ENCODE data around the gene CGB3.
"Not testable (repeated sequence)": the region's sequence is repeated elsewhere in the genome, so short reads cannot be mapped to it uniquely, and the experiment has no call there.

GRCh38 chr19:49056902-49057596 is 32.9 kb upstream of the CGB3 start:
- not testable (repeated sequence) for TF ChIP-seq PAX5 (IDR thresholded peaks at IDR 0.05; ENCODE audit: borderline replicate concordance, low read depth, low read length); FOXK2 (IDR thresholded peaks at IDR 0.05); SMAD1 (IDR thresholded peaks at IDR 0.05; ENCODE audit: low read depth, partially characterized antibody); POLR2A (IDR thresholded peaks at IDR 0.05; ENCODE audit: low read depth, low read length)
- TF ChIP-seq, protein P1, sequence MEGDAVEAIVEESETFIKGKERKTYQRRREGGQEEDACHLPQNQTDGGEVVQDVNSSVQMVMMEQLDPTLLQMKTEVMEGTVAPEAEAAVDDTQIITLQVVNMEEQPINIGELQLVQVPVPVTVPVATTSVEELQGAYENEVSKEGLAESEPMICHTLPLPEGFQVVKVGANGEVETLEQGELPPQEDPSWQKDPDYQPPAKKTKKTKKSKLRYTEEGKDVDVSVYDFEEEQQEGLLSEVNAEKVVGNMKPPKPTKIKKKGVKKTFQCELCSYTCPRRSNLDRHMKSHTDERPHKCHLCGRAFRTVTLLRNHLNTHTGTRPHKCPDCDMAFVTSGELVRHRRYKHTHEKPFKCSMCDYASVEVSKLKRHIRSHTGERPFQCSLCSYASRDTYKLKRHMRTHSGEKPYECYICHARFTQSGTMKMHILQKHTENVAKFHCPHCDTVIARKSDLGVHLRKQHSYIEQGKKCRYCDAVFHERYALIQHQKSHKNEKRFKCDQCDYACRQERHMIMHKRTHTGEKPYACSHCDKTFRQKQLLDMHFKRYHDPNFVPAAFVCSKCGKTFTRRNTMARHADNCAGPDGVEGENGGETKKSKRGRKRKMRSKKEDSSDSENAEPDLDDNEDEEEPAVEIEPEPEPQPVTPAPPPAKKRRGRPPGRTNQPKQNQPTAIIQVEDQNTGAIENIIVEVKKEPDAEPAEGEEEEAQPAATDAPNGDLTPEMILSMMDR (IDR thresholded peaks at IDR 0.05 in 2 of 3, conservative IDR thresholded peaks at IDR 0.05 in 1 of 3; ENCODE audit: control insufficient read depth in 2 of 3, extremely low read depth in 1 of 3, insufficient read depth in 1 of 3, low read depth in 3 of 3, low read length in 3 of 3), result not testable (repeated sequence)
- TF ChIP-seq, protein P2, sequence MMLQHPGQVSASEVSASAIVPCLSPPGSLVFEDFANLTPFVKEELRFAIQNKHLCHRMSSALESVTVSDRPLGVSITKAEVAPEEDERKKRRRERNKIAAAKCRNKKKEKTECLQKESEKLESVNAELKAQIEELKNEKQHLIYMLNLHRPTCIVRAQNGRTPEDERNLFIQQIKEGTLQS (IDR thresholded peaks at IDR 0.05; ENCODE audit: borderline replicate concordance, extremely low read depth, low read depth, low read length), result not testable (repeated sequence)
- TF ChIP-seq, protein P3, sequence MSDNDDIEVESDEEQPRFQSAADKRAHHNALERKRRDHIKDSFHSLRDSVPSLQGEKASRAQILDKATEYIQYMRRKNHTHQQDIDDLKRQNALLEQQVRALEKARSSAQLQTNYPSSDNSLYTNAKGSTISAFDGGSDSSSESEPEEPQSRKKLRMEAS (IDR thresholded peaks at IDR 0.05; ENCODE audit: low read depth, low read length), result not testable (repeated sequence)

Data from GM12878 (cell line).